H1 (cell line): ENCODE results near the gene TBC1D7. TPM values are rescaled to one million over a fixed set of nuclear protein-coding genes. Genes with fewer than 3 reads are reported as not detected.

Experiments
- ASH2L ChIP-seq: fragments of 200-600, 300-600 bp; sonication (generic); IDR thresholded peaks from one replicate; pipeline ENCODE4 v1.7.1; 2017; ENCODE audit warnings: low read length
- EP300 ChIP-seq, 2 experiments: IDR thresholded peaks; 1 replicate in 1 of 2; 2 replicates in 1 of 2; pipeline ENCODE4 v1.6.1; 2011 to 2012; ENCODE audit warnings: low read depth in 2 of 2, low read length in 2 of 2, mild to moderate bottlenecking in 2 of 2, borderline replicate concordance in 1 of 2, inconsistent platforms in 1 of 2, moderate library complexity in 1 of 2
- KDM5A ChIP-seq: fragments of 200-600 bp; IDR thresholded peaks from 2 replicates; pipeline ENCODE4 v1.7.1; 2012; ENCODE audit warnings: mild to moderate bottlenecking, low read length, inconsistent platforms, mixed read lengths
- PHF8 ChIP-seq: fragments of 200-600 bp; sonication (generic); conservative IDR thresholded peaks from 2 replicates; pipeline ENCODE4 v1.7.1; 2012; ENCODE audit warnings: low read depth, mild to moderate bottlenecking, inconsistent platforms, low read length, moderate library complexity
- SAP30 ChIP-seq: fragments of 300-600 bp; sonication (generic); IDR thresholded peaks from 2 replicates; pipeline ENCODE4 v1.7.1; 2012; ENCODE audit warnings: low read length, moderate library complexity, mild to moderate bottlenecking, inconsistent platforms; ENCODE audit not compliant: insufficient read depth, insufficient replicate concordance
- SUZ12 ChIP-seq: fragments of 200-600 bp; sonication (generic); IDR thresholded peaks from 2 replicates; pipeline ENCODE4 v1.6.1; 2012; ENCODE audit warnings: mild to moderate bottlenecking, inconsistent platforms, low read length, moderate library complexity, mixed read lengths
- TAF7 ChIP-seq: optimal IDR thresholded peaks from 2 replicates; pipeline ENCODE3; 2011; ENCODE audit warnings: low read depth, mild to moderate bottlenecking, inconsistent platforms, low read length, moderate library complexity, borderline replicate concordance
- polyA plus RNA-seq, 7 experiments: library from polyadenylated mRNA; depleted of rRNA in 3 of 7; stranded (reverse) in 5 of 7; unstranded in 2 of 7; fragments of >200 nt in 5 of 7; fragments of 200-250 nt in 2 of 7; gene quantifications; 1 replicate in 5 of 7; 2 replicates in 1 of 7; 4 replicates in 1 of 7; pipeline versions ENCODE4 v1.2.1 to v1.2.3, GENCODE V29; 2011 to 2013; ENCODE audit warnings: missing spikeins in 2 of 7, mixed read lengths in 2 of 7
- total RNA-seq: library from RNA; stranded (reverse); fragmentation: NEBNext Ultra II Directional; extraction: Animal tissue kit (Norgen Biotek cat#: 25700); gene quantifications from 2 replicates; pipeline ENCODE4 v1.2.1, GENCODE V29; 2021
- TF ChIP-seq, protein P1 (sequence below): fragments of 300-600 bp; sonication (generic); IDR thresholded peaks from 2 replicates; pipeline ENCODE4 v1.7.1; 2012; ENCODE audit warnings: low read length, moderate library complexity, mild to moderate bottlenecking, inconsistent platforms; ENCODE audit not compliant: insufficient replicate concordance

Gene TBC1D7
- total and polyA plus RNA-seq, 2 of the 8 experiments (the other 6 are each of a cell fraction or from before 2014, with no cell fraction given): 46.1 to 55.2 TPM

DNA sequence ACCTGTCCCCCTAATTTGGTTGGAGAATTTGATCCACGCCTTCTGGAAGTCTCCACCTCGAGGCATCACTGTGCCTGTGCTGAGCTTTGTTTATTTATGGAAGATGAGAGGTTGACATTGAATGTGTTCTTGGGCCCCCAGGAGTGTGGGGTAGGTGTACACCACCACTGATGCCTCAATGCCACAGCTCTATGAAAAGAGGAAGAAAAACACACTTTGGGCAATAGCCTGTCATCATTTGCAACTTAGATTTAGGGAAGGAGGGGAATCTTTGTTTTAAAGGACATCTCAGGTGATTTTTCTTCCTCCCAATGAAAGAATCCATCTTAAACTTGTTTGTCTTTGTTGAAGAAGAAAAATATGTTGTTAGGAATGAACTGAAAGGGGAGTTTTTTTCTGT lies 42.6 kb downstream of the TBC1D7 start (continued):
- TF ChIP-seq, protein P1, sequence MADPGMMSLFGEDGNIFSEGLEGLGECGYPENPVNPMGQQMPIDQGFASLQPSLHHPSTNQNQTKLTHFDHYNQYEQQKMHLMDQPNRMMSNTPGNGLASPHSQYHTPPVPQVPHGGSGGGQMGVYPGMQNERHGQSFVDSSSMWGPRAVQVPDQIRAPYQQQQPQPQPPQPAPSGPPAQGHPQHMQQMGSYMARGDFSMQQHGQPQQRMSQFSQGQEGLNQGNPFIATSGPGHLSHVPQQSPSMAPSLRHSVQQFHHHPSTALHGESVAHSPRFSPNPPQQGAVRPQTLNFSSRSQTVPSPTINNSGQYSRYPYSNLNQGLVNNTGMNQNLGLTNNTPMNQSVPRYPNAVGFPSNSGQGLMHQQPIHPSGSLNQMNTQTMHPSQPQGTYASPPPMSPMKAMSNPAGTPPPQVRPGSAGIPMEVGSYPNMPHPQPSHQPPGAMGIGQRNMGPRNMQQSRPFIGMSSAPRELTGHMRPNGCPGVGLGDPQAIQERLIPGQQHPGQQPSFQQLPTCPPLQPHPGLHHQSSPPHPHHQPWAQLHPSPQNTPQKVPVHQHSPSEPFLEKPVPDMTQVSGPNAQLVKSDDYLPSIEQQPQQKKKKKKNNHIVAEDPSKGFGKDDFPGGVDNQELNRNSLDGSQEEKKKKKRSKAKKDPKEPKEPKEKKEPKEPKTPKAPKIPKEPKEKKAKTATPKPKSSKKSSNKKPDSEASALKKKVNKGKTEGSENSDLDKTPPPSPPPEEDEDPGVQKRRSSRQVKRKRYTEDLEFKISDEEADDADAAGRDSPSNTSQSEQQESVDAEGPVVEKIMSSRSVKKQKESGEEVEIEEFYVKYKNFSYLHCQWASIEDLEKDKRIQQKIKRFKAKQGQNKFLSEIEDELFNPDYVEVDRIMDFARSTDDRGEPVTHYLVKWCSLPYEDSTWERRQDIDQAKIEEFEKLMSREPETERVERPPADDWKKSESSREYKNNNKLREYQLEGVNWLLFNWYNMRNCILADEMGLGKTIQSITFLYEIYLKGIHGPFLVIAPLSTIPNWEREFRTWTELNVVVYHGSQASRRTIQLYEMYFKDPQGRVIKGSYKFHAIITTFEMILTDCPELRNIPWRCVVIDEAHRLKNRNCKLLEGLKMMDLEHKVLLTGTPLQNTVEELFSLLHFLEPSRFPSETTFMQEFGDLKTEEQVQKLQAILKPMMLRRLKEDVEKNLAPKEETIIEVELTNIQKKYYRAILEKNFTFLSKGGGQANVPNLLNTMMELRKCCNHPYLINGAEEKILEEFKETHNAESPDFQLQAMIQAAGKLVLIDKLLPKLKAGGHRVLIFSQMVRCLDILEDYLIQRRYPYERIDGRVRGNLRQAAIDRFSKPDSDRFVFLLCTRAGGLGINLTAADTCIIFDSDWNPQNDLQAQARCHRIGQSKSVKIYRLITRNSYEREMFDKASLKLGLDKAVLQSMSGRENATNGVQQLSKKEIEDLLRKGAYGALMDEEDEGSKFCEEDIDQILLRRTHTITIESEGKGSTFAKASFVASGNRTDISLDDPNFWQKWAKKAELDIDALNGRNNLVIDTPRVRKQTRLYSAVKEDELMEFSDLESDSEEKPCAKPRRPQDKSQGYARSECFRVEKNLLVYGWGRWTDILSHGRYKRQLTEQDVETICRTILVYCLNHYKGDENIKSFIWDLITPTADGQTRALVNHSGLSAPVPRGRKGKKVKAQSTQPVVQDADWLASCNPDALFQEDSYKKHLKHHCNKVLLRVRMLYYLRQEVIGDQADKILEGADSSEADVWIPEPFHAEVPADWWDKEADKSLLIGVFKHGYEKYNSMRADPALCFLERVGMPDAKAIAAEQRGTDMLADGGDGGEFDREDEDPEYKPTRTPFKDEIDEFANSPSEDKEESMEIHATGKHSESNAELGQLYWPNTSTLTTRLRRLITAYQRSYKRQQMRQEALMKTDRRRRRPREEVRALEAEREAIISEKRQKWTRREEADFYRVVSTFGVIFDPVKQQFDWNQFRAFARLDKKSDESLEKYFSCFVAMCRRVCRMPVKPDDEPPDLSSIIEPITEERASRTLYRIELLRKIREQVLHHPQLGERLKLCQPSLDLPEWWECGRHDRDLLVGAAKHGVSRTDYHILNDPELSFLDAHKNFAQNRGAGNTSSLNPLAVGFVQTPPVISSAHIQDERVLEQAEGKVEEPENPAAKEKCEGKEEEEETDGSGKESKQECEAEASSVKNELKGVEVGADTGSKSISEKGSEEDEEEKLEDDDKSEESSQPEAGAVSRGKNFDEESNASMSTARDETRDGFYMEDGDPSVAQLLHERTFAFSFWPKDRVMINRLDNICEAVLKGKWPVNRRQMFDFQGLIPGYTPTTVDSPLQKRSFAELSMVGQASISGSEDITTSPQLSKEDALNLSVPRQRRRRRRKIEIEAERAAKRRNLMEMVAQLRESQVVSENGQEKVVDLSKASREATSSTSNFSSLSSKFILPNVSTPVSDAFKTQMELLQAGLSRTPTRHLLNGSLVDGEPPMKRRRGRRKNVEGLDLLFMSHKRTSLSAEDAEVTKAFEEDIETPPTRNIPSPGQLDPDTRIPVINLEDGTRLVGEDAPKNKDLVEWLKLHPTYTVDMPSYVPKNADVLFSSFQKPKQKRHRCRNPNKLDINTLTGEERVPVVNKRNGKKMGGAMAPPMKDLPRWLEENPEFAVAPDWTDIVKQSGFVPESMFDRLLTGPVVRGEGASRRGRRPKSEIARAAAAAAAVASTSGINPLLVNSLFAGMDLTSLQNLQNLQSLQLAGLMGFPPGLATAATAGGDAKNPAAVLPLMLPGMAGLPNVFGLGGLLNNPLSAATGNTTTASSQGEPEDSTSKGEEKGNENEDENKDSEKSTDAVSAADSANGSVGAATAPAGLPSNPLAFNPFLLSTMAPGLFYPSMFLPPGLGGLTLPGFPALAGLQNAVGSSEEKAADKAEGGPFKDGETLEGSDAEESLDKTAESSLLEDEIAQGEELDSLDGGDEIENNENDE: no peak
- TF ChIP-seq PHF8 (no peak), ASH2L (no peak), TAF7 (no peak), KDM5A (no peak), SUZ12 (no peak), SAP30 (no peak), EP300 (IDR thresholded peaks at IDR 0.05; ENCODE audit: borderline replicate concordance in 1 of 2, low read depth in 2 of 2, low read length in 2 of 2) (no peak)
